IMR-90 (cell line): ENCODE data around the gene C3orf33. TPM values are rescaled to one million over a fixed set of nuclear protein-coding genes. Genes with fewer than 3 reads are reported as not detected.

Source experiments
- ATAC-seq: fragments of 200-7000 bp; cut with Tn5 transposase; 2 replicates; pipeline ENCODE4 v1.9.1; 2020; ENCODE audit warnings: low read depth, mild to moderate bottlenecking, moderate library complexity
- BruUV-seq: library from RNA; stranded (reverse); fragments of 400-500 nt; replicated peaks from 2 replicates; lab custom pipeline; 2021; lab: Mats Ljungman, UMichigan
- CTCF ChIA-PET: fragments of 300-600 bp; formaldehyde crosslinking; extraction: SDS; loops from one replicate; lab custom pipeline; 2021; ENCODE audit warnings: antibody characterized with exemption; lab: Yijun Ruan, JAX
- POLR2A ChIA-PET: fragments of 300-600 bp; sonication (Branson Sonifier 250); formaldehyde crosslinking; loops from one replicate; lab custom pipeline; 2022; ENCODE audit warnings: antibody characterized with exemption; ENCODE audit not compliant: unreplicated experiment; lab: Charles Lee
- DNase-seq: peaks from one replicate; pipeline ENCODE4 v3.0.0; 2013
- H2AFZ ChIP-seq: replicated peaks from 2 replicates; pipeline ENCODE3; 2013; ENCODE audit warnings: low read length, mild to moderate bottlenecking; ENCODE audit not compliant: poor library complexity
- H2AK5ac ChIP-seq: 2 replicates; pipeline ENCODE4 v1.6.1; 2013; ENCODE audit warnings: low read depth, low read length, inconsistent platforms
- H2AK9ac ChIP-seq: replicated peaks from 2 replicates; pipeline ENCODE3; 2013; ENCODE audit warnings: mild to moderate bottlenecking, low read depth, low read length, moderate library complexity; ENCODE audit not compliant: poor library complexity
- H2BK120ac ChIP-seq: 2 replicates; pipeline ENCODE4 v1.6.1; 2013; ENCODE audit warnings: low read depth, low read length, inconsistent platforms
- H2BK15ac ChIP-seq: 3 replicates; pipeline ENCODE4 v1.6.1; 2013; ENCODE audit warnings: low read depth, low read length, inconsistent platforms
- H2BK20ac ChIP-seq: 2 replicates; pipeline ENCODE4 v1.6.1; 2013; ENCODE audit warnings: low read depth, mild to moderate bottlenecking, inconsistent platforms, low read length, moderate library complexity
- H2BK5ac ChIP-seq: 2 replicates; pipeline ENCODE4 v1.6.1; 2013; ENCODE audit warnings: mild to moderate bottlenecking, low read depth, low read length, inconsistent platforms; ENCODE audit not compliant: poor library complexity, severe bottlenecking
- H3K14ac ChIP-seq: replicated peaks from 2 replicates; pipeline ENCODE4 v1.6.1; 2013; ENCODE audit warnings: low read depth, low read length, inconsistent platforms
- H3K18ac ChIP-seq: 2 replicates; pipeline ENCODE4 v1.6.1; 2013; ENCODE audit warnings: low read depth, low read length, control low read depth
- H3K23ac ChIP-seq: 2 replicates; pipeline ENCODE4 v1.6.1; 2013; ENCODE audit warnings: low read depth, low read length, inconsistent platforms
- H3K27ac ChIP-seq: 2 replicates; pipeline ENCODE4 v1.5.1; 2013; ENCODE audit warnings: mild to moderate bottlenecking, control low read depth, low read length; ENCODE audit not compliant: insufficient read depth
- H3K27me3 ChIP-seq: 2 replicates; pipeline ENCODE4 v1.6.1; 2013; ENCODE audit warnings: low read length; ENCODE audit not compliant: control insufficient read depth, insufficient read depth
- H3K36me3 ChIP-seq: 2 replicates; pipeline ENCODE4 v1.6.1; 2013; ENCODE audit warnings: low read length, mixed read lengths; ENCODE audit not compliant: control insufficient read depth, insufficient read depth
- H3K4ac ChIP-seq: 2 replicates; pipeline ENCODE4 v1.6.1; 2013; ENCODE audit warnings: low read depth, low read length, inconsistent platforms
- H3K4me1 ChIP-seq: 2 replicates; pipeline ENCODE4 v1.6.1; 2013; ENCODE audit warnings: low read length, mixed read lengths; ENCODE audit not compliant: control insufficient read depth, insufficient read depth
- H3K4me2 ChIP-seq: 2 replicates; pipeline ENCODE4 v1.6.1; 2013; ENCODE audit warnings: low read depth, mild to moderate bottlenecking, control low read depth, low read length, moderate library complexity
- H3K4me3 ChIP-seq: 2 replicates; pipeline ENCODE4 v1.5.1; 2013; ENCODE audit warnings: low read depth, mild to moderate bottlenecking, control low read depth, low read length, moderate library complexity; ENCODE audit not compliant: insufficient read depth
- H3K56ac ChIP-seq: 2 replicates; pipeline ENCODE4 v1.6.1; 2013; ENCODE audit warnings: low read length, inconsistent platforms; ENCODE audit not compliant: insufficient read depth; ENCODE audit errors: extremely low read depth
- H3K79me1 ChIP-seq, 2 experiments: 2 replicates each; pipeline ENCODE4 v1.6.1; 2013; ENCODE audit warnings: low read length in 2 of 2, inconsistent platforms in 1 of 2, low read depth in 1 of 2
- H3K9ac ChIP-seq: 2 replicates; pipeline ENCODE4 v1.6.1; 2013; ENCODE audit warnings: low read depth, low read length, control low read depth
- H3K9me1 ChIP-seq: 2 replicates; pipeline ENCODE4 v1.6.1; 2013; ENCODE audit warnings: low read length, inconsistent platforms; ENCODE audit not compliant: insufficient read depth
- H3K9me3 ChIP-seq: 2 replicates; pipeline ENCODE4 v1.6.1; 2013; ENCODE audit warnings: low read length; ENCODE audit not compliant: control insufficient read depth, insufficient read depth
- H4K20me1 ChIP-seq: 2 replicates; pipeline ENCODE4 v1.6.1; 2013; ENCODE audit warnings: low read length, inconsistent platforms; ENCODE audit not compliant: insufficient read depth
- H4K5ac ChIP-seq: 2 replicates; pipeline ENCODE4 v1.6.1; 2013; ENCODE audit warnings: mild to moderate bottlenecking, low read depth, low read length, control low read depth
- H4K8ac ChIP-seq, 2 experiments: 2 replicates each; pipeline ENCODE4 v1.6.1; 2013; ENCODE audit warnings: low read depth in 2 of 2, low read length in 2 of 2, control low read depth in 1 of 2, inconsistent platforms in 1 of 2
- H4K91ac ChIP-seq: 2 replicates; pipeline ENCODE4 v1.6.1; 2013; ENCODE audit warnings: low read depth, low read length, inconsistent platforms; ENCODE audit not compliant: insufficient read depth
- BHLHE40 ChIP-seq: fragments of 150-350 bp; IDR thresholded peaks from 2 replicates; pipeline ENCODE4 v1.6.1; 2016; ENCODE audit warnings: mild to moderate bottlenecking, low read depth, low read length
- CEBPB ChIP-seq: IDR thresholded peaks from 2 replicates; pipeline ENCODE4 v1.6.1; 2012; ENCODE audit warnings: low read depth, low read length, improper control_type of control experiment
- CHD1 ChIP-seq: IDR thresholded peaks from 2 replicates; pipeline ENCODE4 v1.6.1; 2012; ENCODE audit warnings: low read depth, low read length, improper control_type of control experiment
- FOS ChIP-seq: fragments of 150-350 bp; IDR thresholded peaks from 2 replicates; pipeline ENCODE4 v1.6.1; 2016; ENCODE audit warnings: low read depth, low read length
- MAFK ChIP-seq: IDR thresholded peaks from 2 replicates; pipeline ENCODE4 v1.6.1; 2012; ENCODE audit warnings: low read depth, low read length, improper control_type of control experiment
- MAZ ChIP-seq: IDR thresholded peaks from 2 replicates; pipeline ENCODE4 v1.6.1; 2012; ENCODE audit warnings: low read depth, mild to moderate bottlenecking, low read length, improper control_type of control experiment, moderate library complexity, borderline replicate concordance
- MXI1 ChIP-seq: IDR thresholded peaks from 2 replicates; pipeline ENCODE4 v1.6.1; 2012; ENCODE audit warnings: low read depth, mild to moderate bottlenecking, low read length, moderate library complexity, borderline replicate concordance
- NFE2L2 ChIP-seq: fragments of 150-350 bp; IDR thresholded peaks from 2 replicates; pipeline ENCODE4 v1.6.1; 2016; ENCODE audit warnings: low read depth, mild to moderate bottlenecking, low read length
- POLR2A ChIP-seq: IDR thresholded peaks from 2 replicates; pipeline ENCODE4 v1.6.1; 2012; ENCODE audit warnings: mild to moderate bottlenecking, low read depth, low read length
- RAD21 ChIP-seq: IDR thresholded peaks from 2 replicates; pipeline ENCODE4 v1.6.1; 2012; ENCODE audit warnings: low read length, improper control_type of control experiment
- RCOR1 ChIP-seq: IDR thresholded peaks from 2 replicates; pipeline ENCODE4 v1.6.1; 2012; ENCODE audit warnings: mild to moderate bottlenecking, low read length, improper control_type of control experiment; ENCODE audit not compliant: insufficient replicate concordance
- SMC3 ChIP-seq: fragments of 150-350 bp; IDR thresholded peaks from 2 replicates; pipeline ENCODE4 v1.6.1; 2016; ENCODE audit warnings: low read depth, mild to moderate bottlenecking, antibody characterized with exemption, low read length, moderate library complexity
- WGBS, 2 experiments: methylation state at CpG; one replicate each; pipeline versions ENCODE4 v1.1.5 to v1.1.7; 2013; ENCODE audit warnings: missing lambda C conversion rate in 2 of 2; ENCODE audit not compliant: insufficient read length in 1 of 2; ENCODE audit errors: extremely low coverage in 2 of 2; 5-methylcytosine and 5-hydroxymethylcytosine counted together
- dilution Hi-C: fragments of 300-500 bp; cut with HindIII; formaldehyde crosslinking; loops from one replicate; pipeline ENCODE4 v1.14.3; 2018; ENCODE audit warnings: low sequenced_read_pairs; ENCODE audit not compliant: unreplicated experiment
- in situ Hi-C: fragments of 300-500 bp; cut with MboI; formaldehyde crosslinking; loops from 3 replicates; pipeline ENCODE4 v1.14.3; 2019; ENCODE audit warnings: low sequenced_read_pairs, inconsistent platforms, mixed read lengths
- intact Hi-C: fragments of 100-400 bp; cut with micrococcal nuclease; formaldehyde crosslinking; loops from 2 replicates; pipeline ENCODE4 v1.10.0; 2022
- polyA plus RNA-seq, 3 experiments: library from polyadenylated mRNA; depleted of rRNA; stranded (reverse); fragments of >200 nt; gene quantifications; 2 replicates each; pipeline ENCODE4 v1.2.3, GENCODE V29; 2012; ENCODE audit warnings: low replicate concordance in 1 of 3
- total RNA-seq: library from RNA; depleted of rRNA; stranded (reverse); fragments of >200 nt; gene quantifications from 2 replicates; pipeline ENCODE4 v1.2.3, GENCODE V29; 2012
- TF ChIP-seq, protein P1 (sequence below): fragments of 150-350 bp; IDR thresholded peaks from 2 replicates; pipeline ENCODE4 v1.6.1; 2016; ENCODE audit warnings: low read depth, mild to moderate bottlenecking, low read length, moderate library complexity, borderline replicate concordance
- TF ChIP-seq, protein P2 (sequence below): fragments of 150-350 bp; IDR thresholded peaks from 2 replicates; pipeline ENCODE4 v1.6.1; 2017; ENCODE audit warnings: mild to moderate bottlenecking, antibody characterized with exemption, low read length, low read depth

The C3orf33 gene
- total and polyA plus RNA-seq, 2 of the 4 experiments (the other 2 are of a cell fraction), result 0.72 to 1.2 TPM

DNA sequence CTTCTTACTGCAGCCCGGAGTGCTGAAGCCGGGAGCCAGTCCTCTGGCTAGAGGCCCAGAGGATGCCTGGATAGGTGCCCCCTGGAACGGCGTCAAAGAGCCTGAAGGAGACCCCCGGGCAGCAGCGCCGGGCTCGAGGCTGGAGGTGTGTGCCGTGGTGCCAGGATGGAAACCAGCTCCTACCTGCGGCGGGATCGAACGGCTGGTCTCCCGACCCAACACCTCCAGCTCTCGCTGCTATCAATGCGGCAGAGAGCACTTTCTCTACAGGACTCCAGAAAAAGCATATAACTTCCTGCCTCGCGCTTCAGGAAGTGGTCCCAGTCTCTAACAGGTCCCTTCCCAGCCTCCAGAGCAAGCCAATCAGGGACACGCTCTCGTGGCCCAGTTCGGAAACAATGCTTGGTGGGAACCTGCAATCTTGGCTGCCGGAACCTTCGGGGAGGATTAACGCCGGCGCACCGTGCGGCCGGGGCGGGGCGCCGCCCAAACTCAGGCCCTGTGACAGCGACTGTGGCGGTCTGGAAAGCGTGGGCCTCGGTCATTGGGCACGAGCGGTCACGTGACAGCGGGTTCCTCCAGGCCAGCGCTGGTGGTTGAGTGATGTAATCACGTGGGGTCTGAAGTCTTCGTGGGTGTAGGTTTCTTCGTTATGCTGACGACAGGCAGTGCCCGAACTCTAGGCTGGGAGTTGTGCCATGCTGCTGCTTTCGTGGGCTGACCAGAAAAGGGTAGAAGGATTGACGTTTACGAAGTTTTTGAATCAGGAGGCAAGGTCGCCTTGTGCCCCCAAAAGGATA, 48.3 kb upstream of the C3orf33 start, which contains the start of gene SLC33A1:
SLC33A1 (minus strand) TSS at position 287 of the 800 bp plus-strand sequence. CDS start 430 bp downstream, outside the sequence.
- Histone ChIP-seq H3K56ac (peak within 1 kb of the TSS; percentile 84), H2AK9ac (peak within 1 kb of the TSS; percentile 95), H3K23ac (peak within 1 kb of the TSS; percentile 93), H2BK5ac (peak within 1 kb of the TSS; percentile 68), H2BK120ac (peak within 1 kb of the TSS; percentile 33; the same call in 1 of the 2 replicates), H3K18ac (peak within 1 kb of the TSS; percentile 12; the same call in 1 of the 2 replicates), H3K9ac (peak within 1 kb of the TSS; percentile 72), H3K4me2 (peak within 1 kb of the TSS; percentile 99), H3K27ac (peak within 1 kb of the TSS; percentile 79), H4K8ac (peak within 1 kb of the TSS; percentile 89 to 99), H4K91ac (peak within 1 kb of the TSS; percentile 75), H2BK20ac (0 out of 2 replicates have a peak within 1 kb of the TSS, but pooled peaks have one; percentile 5), H3K36me3 (no peaks in the 10 kb centered on the region), H3K4me1 (no peaks in the 10 kb centered on the region), H3K4ac (peak within 1 kb of the TSS; percentile 96), H3K9me1 (no peaks in the 10 kb centered on the region), H2BK15ac (no peak within 1 kb of the TSS), H3K9me3 (no peaks in the 10 kb centered on the region), H2AK5ac (peak within 1 kb of the TSS; percentile 81), H3K14ac (peak within 1 kb of the TSS; percentile 95), H4K20me1 (peaks cover 5% of the 10 kb centered on the region; the same call in 1 of the 2 replicates), H3K79me1 (peaks cover 0 to 31% of the 10 kb centered on the region in 2 experiments; a peak in 2 of 4 replicates), H2AFZ (peak within 1 kb of the TSS; percentile 95), H4K5ac (peak within 1 kb of the TSS; percentile 83), H3K4me3 (peak within 1 kb of the TSS; percentile 63), H3K27me3 (no peaks in the 10 kb centered on the region)
- POLR2A ChIA-PET, result interaction anchor here (0.6 kb wide), 1 partner anchor 131 kb away, joined by 4 read pairs; no protein-coding TSS in a partner anchor
- dilution Hi-C loops, result no loop called here
- CTCF ChIA-PET, result interaction anchor here (1.6 kb wide), 1 partner anchor 48 kb away, joined by 5 read pairs; the partner anchor contains the start of gene C3orf33
- peak; percentile 99 for DNase-seq
- 0% methylated on average over 18 of the region's 50 CpGs; no CpG with 5 or more reads in 1 of the 2 experiments for WGBS, 2 experiments
- BruUV-seq, result no TSS peak
- ATAC-seq, result peak; percentile 97
- intact Hi-C loops, result loop anchor here (1.0 to 10.0 kb wide), 2 partner anchors 16 to 1520 kb away; partner anchors contain the start of gene GMPS
- in situ Hi-C loops, result no loop called here
- TF ChIP-seq, protein P1, sequence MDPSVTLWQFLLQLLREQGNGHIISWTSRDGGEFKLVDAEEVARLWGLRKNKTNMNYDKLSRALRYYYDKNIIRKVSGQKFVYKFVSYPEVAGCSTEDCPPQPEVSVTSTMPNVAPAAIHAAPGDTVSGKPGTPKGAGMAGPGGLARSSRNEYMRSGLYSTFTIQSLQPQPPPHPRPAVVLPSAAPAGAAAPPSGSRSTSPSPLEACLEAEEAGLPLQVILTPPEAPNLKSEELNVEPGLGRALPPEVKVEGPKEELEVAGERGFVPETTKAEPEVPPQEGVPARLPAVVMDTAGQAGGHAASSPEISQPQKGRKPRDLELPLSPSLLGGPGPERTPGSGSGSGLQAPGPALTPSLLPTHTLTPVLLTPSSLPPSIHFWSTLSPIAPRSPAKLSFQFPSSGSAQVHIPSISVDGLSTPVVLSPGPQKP, result no peak
- TF ChIP-seq MXI1 (no peak; the same call in 1 of the 2 replicates), CEBPB (peak; percentile 89), POLR2A (peak; percentile 80), NFE2L2 (no peak), RCOR1 (peak; percentile 24), CHD1 (no peak; the same call in 1 of the 2 replicates), RAD21 (no peak), BHLHE40 (peak; percentile 85), MAZ (peak; percentile 89), MAFK (no peak), SMC3 (no peak), FOS (peak; percentile 72)
- TF ChIP-seq, protein P2, sequence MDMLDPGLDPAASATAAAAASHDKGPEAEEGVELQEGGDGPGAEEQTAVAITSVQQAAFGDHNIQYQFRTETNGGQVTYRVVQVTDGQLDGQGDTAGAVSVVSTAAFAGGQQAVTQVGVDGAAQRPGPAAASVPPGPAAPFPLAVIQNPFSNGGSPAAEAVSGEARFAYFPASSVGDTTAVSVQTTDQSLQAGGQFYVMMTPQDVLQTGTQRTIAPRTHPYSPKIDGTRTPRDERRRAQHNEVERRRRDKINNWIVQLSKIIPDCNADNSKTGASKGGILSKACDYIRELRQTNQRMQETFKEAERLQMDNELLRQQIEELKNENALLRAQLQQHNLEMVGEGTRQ, result peak; percentile 100
